Myocyte (in vitro differentiated cells): ENCODE measurements around the gene WDR74. TPM values are rescaled to one million over a fixed set of nuclear protein-coding genes. Genes with fewer than 3 reads are reported as not detected.
"Not testable (repeated sequence)": the region's sequence is repeated elsewhere in the genome, so short reads cannot be mapped to it uniquely, and the experiment has no call there.

Experiments used
- DNase-seq: peaks from one replicate; pipeline ENCODE4 v3.0.0-alpha.2; 2012; ENCODE audit warnings: low read depth
- total RNA-seq: library from RNA; depleted of rRNA; stranded (reverse); fragments of >200 nt; gene quantifications from 2 replicates; pipeline ENCODE4 v1.2.3, GENCODE V29; 2014

Gene WDR74
- total RNA-seq, 1 donor from 2014 or later: 48.1 TPM

DNA sequence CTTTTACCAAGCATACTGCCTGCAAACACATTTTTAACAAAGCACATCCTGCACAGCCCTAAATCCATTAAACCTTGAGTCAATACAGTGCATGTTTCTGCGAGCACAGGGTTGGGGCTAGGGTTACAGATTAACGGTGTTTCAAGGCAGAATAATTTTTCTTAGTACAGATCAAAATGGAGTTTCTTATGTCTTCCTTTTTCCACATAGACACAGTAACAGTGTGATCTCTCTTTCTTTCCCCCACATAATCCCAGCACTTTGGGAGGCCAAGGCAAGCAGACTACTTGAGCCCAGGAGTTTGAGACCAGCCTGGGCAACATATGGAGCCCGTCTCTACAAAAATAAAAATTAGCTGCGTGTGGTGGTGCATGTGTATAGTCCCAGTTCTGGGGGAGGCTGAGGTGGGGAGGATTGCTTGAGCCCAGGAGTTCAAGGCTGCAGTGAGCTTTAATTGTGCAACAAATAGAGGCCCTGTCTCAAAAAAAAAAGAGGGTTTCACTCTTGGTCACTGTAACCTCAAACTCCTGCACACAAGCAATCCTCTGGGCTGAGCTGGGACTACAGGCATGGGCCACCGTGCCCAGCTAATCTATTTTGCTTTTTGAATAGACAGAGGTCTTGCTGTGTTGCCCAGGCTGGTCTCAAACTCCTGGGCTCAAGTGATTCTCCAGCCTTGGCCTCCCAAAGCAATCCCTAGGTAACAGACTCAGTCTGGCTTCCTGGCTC is 21.6 kb upstream of the WDR74 start:
- DNase-seq: no peak

DNA sequence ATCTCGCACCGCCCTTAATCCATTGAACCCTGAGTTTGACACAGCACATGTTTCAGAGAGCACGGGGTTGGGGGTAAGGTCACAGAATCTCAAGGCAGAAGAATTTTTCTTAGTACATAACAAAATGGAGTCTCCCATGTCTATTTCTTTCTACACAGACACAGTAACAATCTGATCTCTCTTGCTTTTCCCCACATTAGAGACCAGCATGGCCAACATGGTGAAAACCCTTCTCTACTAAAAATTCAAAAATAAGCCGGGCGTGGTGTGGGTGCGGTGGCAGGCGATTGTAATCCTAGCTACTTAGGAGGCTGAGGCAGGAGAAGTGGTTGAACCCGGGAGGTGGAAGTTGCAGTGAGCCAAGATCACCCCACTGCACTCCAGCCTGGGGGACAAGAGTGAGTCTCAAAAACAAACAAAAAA is 19.9 kb upstream of the WDR74 start:
- not testable (repeated sequence) for DNase-seq

DNA sequence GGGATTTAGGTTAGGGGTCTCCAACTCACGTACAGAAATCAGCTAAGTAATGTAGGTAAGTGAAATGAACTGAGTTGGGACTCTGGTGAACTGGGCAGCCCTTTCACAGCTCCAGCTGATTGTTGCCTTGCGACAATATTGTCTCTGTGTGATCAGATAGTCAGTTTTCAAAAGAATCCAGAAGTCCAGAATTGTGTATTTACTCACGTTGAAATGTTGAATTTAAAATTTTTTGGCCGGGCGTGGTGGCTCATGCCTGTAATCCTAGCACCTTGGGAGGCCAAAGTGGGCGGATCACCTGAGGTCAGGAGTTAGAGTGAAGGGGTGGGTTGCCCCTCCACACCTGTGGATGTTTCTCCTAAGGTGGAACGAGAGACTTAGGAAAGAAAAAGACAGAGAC is 18.8 kb upstream of the WDR74 start:
- no peak for DNase-seq

DNA sequence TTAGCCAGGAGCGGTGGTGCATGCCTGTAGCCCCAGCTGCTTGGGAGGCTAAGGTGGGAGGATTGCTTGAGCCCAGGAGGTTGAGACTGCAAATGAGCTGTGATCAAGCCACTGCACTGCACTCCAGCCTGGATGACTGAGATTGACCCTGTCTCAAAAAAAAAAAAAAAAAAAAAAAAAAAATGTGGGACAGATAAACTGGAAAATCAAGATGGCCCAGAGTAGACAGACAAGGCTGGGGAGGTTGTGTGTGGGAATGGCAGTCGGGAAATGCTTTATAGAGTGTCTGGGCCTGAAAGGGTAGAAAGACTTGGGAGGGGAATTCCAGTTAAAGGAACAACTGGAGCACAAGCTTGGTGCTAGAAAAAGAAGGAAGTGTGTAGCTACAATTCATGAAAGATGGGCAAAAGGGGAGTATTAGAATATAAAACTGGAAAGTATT is 18.2 kb upstream of the WDR74 start:
- no peak for DNase-seq

DNA sequence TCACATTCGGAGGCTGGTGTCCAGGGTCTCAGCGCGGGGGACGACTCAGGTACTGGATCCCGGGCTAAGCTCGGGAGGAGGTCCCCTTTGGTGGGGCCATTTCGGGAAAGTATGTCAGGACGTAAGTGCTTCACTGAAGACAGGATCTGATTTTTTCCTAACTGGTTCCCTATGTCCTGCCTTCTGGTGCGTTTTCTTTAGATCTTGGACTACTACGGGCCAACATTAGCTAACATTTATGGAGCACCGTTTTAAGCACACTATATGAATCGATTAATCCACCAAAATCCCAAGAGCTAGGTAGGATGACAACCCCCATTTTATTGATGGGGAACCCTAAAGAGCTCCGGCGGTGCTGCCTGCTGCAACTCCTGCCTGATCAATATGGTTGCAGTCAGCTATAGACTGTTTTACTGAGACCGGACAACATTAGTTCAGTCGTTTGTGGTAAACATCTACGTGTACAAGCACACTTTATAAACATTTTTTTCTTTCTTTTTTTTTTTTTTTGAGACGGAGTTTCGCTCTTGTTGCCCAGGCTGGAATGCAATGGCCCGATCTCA is 17.0 kb upstream of the WDR74 start:
- no peak for DNase-seq

DNA sequence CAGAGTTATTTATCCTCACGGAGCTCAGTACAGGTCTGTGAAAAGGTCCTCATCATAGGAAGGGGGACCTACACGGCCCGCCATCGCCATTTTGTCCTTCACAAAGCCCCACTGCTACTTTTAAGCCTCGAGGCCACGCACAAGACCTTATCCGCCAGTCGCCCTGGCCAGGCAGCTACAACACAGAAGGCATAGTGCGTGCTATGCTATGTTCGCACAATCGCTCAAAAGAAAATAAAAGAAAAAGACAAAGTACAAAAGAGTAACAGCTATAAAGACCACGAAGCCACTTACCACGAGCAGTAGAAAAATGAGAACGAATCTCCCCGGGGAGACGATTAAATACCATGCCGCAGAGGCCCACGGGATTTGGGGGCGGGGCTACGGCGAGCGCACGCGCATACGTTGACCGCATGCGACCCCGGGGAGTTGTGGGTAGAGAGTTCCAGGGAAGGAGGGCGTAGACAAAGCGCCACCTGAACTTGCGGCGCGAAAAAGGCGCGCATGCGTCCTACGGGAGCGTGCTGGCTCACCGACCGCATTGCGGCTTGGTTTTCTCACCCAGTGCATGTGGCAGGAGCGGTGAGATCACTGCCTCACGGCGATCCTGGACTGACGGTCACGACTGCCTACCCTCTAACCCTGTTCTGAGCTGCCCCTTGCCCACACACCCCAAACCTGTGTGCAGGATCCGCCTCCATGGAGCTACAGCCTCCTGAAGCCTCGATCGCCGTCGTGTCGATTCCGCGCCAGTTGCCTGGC is 16.4 kb upstream of the WDR74 start:
- peak; percentile 97 for DNase-seq

DNA sequence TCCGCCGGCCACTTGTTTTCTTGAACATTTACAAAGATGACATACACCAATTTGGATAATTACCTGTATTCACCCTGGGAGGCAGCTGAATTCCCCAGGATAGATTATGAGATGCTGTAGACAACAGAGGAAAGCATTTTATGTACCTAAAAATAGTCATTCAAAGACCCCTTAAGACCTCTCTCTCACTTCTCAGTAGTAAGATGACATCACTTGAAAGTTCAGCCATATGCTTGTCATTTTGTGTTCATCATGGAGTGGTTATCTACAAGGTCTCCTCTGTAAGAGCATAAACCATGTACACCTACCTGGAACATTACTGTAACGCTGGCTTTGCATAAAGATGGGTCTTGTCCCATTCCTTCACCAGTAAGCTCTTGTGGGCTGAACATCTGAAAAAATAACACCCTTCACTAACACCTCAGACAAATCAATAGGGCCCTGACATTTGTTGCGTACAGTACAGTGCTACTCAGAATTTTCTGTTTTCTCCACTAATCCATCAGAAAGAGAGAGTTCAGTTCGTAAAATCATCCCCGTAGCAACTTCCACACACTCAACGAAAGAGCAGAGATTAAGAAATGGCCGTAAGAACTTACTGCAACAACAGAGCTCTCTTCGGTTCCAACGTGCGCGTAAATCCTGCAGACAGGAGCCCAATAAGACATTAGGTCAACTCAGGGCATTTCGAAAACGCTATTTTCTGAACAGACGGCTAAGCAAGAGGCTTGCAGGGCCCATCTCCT is 15.6 kb upstream of the WDR74 start:
- no peak for DNase-seq

DNA sequence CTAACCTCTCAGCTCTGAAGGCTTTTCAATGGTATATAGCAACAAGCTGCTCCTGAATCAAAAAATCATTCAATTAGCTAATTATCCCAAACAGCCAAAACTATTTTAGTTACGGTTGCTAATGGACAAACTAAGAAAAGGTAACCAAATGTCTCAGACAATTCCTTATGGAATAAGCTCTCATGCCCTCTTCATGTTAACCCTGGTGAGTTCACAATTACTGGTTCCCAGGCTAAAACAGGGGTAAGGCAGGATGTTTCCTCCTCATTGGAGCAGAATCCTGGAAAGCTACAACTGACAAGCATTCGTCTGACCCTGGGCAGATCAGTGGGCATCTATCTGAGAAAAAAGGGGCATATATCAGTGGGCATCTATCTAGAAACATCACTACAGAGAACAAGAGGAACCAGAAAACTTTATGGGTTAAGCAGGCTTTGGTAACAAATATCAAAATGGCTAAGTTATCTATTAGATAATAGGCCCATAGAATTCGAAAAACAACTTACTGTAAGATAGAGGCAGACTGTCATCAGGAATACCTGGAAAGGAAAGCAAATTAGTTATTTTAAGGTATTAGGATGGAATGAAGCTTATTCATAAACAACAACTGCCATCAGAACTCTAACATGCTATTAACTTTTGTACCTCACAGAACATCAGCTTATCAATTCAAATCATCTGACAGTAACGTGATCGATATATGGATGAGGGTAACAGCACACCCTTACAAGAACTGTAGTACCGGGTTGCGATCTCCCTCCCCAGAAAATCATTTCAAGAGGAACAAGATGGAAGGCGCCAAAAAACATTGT is 14.8 kb upstream of the WDR74 start:
- no peak for DNase-seq

DNA sequence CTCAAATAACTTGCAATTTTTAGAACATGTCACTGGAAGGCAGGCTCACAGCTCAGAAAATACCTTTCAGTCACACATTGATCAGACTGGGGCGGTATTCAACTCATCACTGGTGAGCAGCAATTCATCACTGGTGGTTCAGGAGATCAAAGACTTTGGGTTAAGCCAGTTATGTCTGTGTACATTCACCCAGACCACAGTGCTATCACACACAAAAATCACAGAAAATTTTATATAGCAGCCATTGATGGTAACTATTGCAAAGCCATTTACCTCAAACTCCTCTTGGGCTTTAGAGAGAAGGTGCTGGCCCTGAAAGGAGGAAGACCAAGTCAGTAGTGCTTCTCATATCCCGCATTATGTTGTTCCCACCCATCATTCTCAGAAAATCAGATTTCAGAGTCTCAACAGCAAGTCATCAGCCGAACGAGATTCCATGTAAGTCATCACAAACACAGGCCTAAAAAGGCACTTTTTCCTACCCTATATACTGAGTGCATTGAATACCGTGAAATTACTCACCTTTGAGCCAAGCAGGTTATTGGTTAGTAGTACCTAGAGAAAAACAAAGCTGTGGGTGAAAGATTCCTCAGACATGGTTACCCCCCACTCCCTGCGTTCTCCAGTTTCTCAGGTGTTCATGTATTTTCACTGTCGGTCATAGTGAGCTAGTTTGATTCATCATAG is 14.0 kb upstream of the WDR74 start:
- DNase-seq: no peak

DNA sequence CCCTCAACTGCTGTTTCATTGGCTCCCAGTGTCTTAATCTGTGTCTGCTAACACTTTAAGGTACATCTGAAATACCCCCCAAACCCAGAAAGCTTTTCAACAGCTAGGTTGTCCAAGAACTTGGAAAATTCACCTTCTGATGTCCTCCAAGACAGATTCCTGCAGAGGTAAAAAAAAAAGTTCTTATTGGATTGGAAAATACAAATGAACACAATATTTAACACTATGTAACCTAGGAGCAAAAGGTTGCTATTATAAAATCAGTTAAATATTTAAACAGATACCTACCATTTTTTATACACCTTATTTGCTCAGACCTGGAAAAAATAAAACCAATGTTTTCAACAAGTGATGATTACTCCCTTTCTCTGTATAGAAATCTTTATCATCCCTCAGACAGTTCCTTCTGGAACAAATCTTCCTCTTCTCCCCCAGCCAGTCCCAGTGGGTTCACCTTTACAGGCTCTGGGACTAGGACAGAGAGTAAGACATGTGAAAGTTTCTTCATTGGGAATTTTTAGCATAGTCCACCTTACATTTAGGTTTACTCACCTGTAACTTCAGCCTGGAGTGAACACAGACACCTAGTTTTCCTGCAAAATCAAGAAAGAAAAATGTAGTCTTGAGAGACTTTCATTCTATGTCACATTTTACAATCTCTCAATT is 13.3 kb upstream of the WDR74 start:
- no peak for DNase-seq

DNA sequence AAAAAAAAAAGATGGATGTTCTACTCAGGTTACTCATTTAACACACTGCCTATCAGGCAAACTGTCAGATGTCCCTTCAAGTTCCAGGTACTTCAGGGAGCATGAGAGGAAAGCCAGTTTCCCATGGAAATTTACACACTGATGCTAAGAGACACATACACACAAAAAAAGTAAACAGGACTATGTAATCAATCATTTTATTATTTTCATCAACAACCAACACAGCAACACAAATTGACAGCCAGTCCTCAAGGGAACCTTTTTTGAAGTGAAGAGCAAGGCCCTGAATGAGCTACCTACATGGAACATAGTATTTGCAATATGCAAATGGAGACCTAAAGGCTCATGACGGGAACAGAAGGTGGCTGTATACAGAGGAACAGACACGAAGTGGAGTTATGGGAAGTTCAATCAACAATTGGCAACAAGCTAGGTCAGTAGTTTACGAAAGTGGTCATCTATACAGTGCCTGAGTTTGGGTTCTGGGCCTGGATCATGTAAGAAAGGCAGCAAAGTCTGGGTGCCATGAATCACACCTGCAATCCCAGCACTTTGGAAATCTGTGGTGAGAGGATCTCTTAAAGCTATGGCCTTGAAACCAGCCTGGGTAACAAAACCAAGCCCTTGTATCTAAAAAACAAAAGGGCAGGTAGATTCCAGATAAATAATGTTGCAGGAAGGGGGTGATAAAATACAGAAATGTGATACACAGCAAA is 12.6 kb upstream of the WDR74 start:
- no peak for DNase-seq

DNA sequence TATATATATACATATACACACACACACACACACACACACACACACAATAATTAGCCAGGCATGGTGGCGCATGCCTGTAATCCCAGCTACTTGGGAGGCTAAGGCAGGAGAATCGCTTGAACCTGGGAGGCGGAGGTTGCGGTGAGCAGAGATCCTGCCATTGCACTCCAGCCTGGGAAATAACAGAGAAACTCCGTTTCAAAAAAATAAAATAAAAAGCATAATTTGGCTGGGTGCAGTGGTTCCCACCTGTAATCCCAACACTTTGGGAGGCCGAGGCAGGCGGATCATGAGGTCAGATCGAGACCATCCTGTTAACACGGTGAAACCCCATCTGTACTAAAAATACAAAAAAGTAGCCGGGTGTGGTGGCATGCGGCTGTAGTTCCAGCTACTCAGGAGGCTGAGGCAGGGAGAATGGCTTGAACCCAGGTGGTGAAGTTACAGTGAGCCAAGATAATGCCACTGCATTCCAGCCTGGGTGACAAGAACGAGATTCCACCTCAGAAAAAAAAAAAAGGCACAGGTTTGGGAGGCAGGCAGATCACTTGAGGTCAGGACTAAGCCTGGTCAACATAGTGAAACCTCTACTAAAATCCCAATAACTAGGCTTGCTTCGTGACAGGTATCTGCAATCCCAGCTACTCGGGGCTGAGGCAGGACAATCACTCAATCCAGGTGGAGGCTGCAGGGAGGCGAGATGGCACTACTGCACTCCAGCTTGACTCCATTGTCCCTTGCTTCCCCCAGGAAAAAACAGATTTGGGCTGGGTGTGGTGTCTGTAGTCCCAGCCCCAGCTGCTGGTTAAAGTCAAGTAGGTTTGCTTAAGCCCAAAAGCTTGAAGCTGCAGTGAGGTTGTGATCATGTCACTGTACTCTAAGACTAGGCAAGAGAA is 11.8 kb upstream of the WDR74 start:
- DNase-seq: no peak

DNA sequence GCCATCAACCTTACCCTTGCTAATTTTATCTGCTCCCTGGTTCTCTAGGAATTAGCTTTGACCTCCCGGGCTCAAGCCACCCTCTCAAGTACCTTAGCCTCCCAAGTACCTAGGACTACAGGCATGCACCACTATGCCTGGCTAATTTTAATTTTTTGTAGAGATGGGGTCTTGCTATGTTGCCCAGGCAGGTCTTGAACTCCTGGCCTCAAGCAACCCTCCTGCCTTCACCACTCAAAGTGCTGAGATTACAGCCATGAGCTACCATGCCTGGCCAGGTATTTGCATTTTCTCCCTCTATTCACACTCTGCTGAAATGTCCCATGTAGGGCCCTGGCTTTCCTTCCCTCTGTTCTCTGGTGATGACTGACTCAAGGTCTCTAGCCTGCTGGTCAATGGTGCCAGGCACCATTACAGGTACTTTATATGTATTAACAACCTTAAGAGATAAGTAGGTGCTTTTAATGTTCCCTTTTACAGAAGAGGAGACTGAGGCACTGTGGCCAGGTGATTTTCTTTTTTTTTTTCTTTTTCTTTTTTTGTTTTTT is 8.5 kb upstream of the WDR74 start:
- no peak for DNase-seq

DNA sequence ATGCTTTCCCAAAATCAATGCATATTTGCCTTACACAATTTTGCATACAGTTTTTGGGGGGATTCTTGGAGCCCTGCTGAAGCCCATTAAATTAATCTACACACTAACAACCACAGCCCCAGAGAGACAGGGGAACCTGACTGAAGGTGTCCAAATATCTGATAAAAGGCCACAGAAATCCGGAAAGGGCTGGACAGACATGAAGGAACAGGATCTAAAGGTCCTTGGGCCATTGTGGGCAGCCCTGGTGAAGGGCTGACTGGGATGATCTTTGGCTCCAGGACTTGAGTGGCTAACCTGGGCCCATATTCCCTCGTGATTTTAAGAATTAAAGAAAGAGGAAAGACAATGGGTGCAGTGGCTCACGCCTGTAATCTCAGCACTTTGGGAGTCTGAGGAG is 6.8 kb upstream of the WDR74 start:
- DNase-seq: no peak

DNA sequence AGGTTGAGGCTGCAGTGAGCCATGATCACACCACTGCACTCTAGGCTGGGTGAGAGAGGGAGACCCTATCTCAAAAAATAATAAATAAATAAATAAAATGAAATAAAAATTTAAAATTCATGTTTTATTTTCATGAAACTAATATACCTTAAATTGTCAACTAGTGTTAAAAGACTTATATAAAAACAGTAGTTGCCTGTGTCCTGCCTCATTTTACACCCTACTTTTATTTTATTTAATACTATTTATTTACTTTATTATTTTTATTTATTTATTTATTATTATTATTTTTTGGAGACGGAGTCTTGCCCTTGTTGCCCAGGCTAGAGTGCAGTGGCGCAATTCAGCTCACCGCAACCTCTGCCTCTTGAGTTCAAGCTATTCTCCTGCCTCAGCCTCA is 4.8 kb upstream of the WDR74 start:
- no peak for DNase-seq

DNA sequence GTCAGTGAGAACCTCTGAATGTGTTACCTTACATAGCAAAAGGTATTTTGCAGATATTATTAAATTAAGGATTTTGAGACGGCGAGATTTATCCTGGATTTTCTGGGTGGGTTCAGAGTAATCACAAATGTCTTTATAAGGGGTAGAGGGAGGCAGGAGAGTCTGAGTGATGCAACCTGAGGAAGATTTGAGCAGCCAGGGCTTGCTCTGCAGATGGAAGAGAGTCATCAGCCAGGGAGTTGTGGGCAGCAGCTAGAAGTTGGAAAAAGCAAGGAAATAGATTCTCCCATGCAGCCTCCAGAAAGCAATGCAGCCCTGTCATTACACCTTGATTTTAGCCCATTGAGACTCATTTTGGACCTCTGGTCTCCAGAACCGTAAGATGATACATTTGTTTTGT is 4.1 kb upstream of the WDR74 start:
- DNase-seq: no peak

DNA sequence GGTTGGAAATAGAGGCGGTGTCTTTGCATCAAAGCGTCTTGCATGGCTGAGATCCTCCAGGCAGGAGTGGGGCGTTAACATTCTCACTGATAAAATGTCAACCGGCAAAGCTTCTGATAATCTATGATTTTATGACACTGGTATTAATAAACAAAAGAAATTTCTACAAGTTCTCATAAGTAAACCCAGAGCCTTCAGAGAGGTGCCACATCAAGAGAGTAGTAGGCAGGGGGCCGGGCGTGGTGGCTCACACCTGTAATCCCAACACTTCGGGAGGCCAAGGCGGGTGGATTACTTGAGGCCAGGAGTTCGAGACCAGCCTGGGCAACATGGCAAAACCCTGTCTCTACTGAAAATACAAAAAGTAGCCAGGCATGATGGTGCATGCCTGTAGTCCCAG is 3.5 kb upstream of the WDR74 start:
- DNase-seq: not testable (repeated sequence)
